ENCODE results near the gene SYNE1. TPM values are rescaled to one million over a fixed set of nuclear protein-coding genes. Genes with fewer than 3 reads are reported as not detected.

SYNE1 gene
- total and polyA plus RNA-seq, 2 of the 8 experiments (the other 6 are each of a cell fraction or from before 2014, with no cell fraction given): 2.8 to 5.5 TPM

DNA sequence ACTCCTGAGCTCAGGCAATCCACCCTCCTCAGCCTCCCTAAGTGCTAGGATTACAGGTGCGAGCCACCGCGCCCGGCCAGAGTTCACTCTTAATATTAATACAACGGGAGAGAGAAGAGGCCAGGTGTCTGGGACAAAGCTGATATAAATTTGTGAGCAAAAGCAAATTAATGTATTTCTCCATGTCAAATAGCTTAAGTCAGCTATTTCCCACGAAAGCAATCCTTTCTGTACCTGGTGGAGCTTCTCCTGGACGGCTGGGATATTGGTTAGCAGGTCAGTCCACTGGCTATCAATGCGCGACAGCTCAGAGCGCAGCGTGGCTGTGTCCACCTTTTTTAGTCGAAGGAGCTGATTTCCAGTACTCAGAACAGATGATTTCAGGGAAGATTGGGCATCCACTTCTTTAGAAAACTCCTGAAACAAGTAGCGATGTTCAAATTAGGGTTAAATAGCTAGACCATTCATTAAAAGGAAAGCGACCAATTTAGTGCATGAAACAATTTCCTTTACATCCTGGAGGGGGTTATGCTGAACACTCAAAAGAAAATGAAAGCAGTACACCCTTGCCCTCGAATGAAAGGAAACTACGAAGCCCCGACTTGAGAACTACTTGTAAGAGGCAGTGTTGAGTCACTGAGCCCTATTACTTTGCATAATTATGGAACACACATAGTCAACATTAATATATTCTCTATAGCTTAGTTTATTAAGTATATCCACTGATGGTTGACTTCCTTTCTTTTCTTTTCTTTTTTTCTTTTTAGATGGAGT lies 403.4 kb downstream of the SYNE1 start:
- no peak overlapping the region for H3K23ac ChIP-seq (ENCODE audit: insufficient read length)
- no peaks in the 10 kb centered on the region for H3K79me2 ChIP-seq (ENCODE audit: control insufficient read depth in 1 of 2, insufficient read depth in 2 of 2, low read length in 2 of 2)
- H3K79me1 ChIP-seq (ENCODE audit: low read depth, low read length): no peaks in the 10 kb centered on the region
- no peaks in the 10 kb centered on the region for H4K20me1 ChIP-seq (replicated peaks in 1 of 2; ENCODE audit: control insufficient read depth in 1 of 2, insufficient read depth in 2 of 2, low read length in 2 of 2)
- CTCF ChIA-PET (ENCODE audit: partially characterized antibody): interaction anchor here (0.6 to 2.1 kb wide), 9 partner anchors 12 to 228 kb away, joined by 3 to 5 read pairs (median 3); no protein-coding TSS in a partner anchor
- H2BK20ac ChIP-seq (ENCODE audit: low read length): no peak overlapping the region
- no peaks in the 10 kb centered on the region for H3K23me2 ChIP-seq (ENCODE audit: low read depth, low read length)
- H3K4me2 ChIP-seq (ENCODE audit: insufficient read depth in 1 of 2, low read depth in 2 of 2, low read length in 2 of 2): no peak overlapping the region
- H3K36me3 ChIP-seq (ENCODE audit: control insufficient read depth in 2 of 4, insufficient read depth in 4 of 4, low read length in 3 of 4): no peaks in the 10 kb centered on the region
- no peak overlapping the region for H4K91ac ChIP-seq (replicated peaks; ENCODE audit: insufficient read length, low read length)
- no peaks in the 10 kb centered on the region for H3K27me3 ChIP-seq (replicated peaks in 1 of 4; ENCODE audit: control insufficient read depth in 3 of 4, extremely low read depth in 1 of 4, insufficient read depth in 3 of 4, low read length in 3 of 4)
- no peak overlapping the region for H3K9ac ChIP-seq (replicated peaks in 1 of 4; ENCODE audit: extremely low read depth in 1 of 4, low read depth in 3 of 4, low read length in 3 of 4)
- H3K4me3 ChIP-seq (ENCODE audit: extremely low read depth in 1 of 4, insufficient read depth in 2 of 4, low read depth in 3 of 4, low read length in 4 of 4): no peak overlapping the region
- H2BK12ac ChIP-seq (ENCODE audit: low read depth, low read length): no peak overlapping the region
- H4K5ac ChIP-seq (ENCODE audit: insufficient read length, low read depth, low read length): no peak overlapping the region
- TF ChIP-seq SP1 (IDR thresholded peaks at IDR 0.05; ENCODE audit: low read depth, low read length) (no peak), KDM4A (IDR thresholded peaks at IDR 0.05; ENCODE audit: low read depth, low read length, severe bottlenecking) (no peak), KDM1A (IDR thresholded peaks at IDR 0.05; ENCODE audit: borderline replicate concordance, low read length) (no peak), BRCA1 (IDR thresholded peaks at IDR 0.05; ENCODE audit: low read depth, low read length) (no peak), CHD1 (IDR thresholded peaks at IDR 0.05; ENCODE audit: low read depth, low read length) (no peak), TAF1 (IDR thresholded peaks at IDR 0.05; ENCODE audit: low read depth, low read length) (no peak), SP4 (IDR thresholded peaks at IDR 0.05; ENCODE audit: low read length) (no peak)
- TF ChIP-seq, protein P1, sequence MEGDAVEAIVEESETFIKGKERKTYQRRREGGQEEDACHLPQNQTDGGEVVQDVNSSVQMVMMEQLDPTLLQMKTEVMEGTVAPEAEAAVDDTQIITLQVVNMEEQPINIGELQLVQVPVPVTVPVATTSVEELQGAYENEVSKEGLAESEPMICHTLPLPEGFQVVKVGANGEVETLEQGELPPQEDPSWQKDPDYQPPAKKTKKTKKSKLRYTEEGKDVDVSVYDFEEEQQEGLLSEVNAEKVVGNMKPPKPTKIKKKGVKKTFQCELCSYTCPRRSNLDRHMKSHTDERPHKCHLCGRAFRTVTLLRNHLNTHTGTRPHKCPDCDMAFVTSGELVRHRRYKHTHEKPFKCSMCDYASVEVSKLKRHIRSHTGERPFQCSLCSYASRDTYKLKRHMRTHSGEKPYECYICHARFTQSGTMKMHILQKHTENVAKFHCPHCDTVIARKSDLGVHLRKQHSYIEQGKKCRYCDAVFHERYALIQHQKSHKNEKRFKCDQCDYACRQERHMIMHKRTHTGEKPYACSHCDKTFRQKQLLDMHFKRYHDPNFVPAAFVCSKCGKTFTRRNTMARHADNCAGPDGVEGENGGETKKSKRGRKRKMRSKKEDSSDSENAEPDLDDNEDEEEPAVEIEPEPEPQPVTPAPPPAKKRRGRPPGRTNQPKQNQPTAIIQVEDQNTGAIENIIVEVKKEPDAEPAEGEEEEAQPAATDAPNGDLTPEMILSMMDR (IDR thresholded peaks at IDR 0.05; ENCODE audit: control extremely low read depth in 1 of 3, insufficient read depth in 1 of 3, low read depth in 1 of 3, low read length in 3 of 3): no peak
- H3K4me1 ChIP-seq (replicated peaks in 1 of 4; ENCODE audit: control insufficient read depth in 3 of 4, insufficient read depth in 4 of 4, low read length in 3 of 4): no peaks in the 10 kb centered on the region
- H2BK5ac ChIP-seq (ENCODE audit: low read depth, low read length): no peak overlapping the region
- H3K56ac ChIP-seq (replicated peaks; ENCODE audit: insufficient read length, low read depth, low read length): no peak overlapping the region
- no peak overlapping the region for H3K27ac ChIP-seq (ENCODE audit: low read depth, low read length)
- H2AFZ ChIP-seq (ENCODE audit: low read length): no peak overlapping the region
- H2BK120ac ChIP-seq (replicated peaks; ENCODE audit: low read depth, low read length): no peak overlapping the region
- FAIRE-seq: no peak
- no peak overlapping the region for H3K18ac ChIP-seq (ENCODE audit: extremely low read depth, low read length)
- 91% methylated on average over 17 of the region's 17 CpGs; no CpG with 5 or more reads in 1 of the 2 experiments for WGBS, 2 experiments (ENCODE audit: extremely low coverage in 1 of 2, insufficient coverage in 1 of 2, insufficient read length in 1 of 2, insufficient replicate concordance in 2 of 2, low coverage in 1 of 2, low lambda C conversion rate in 2 of 2, missing lambda C conversion rate in 1 of 2)
- no peak for DNase-seq (ENCODE audit: low read depth in 1 of 2, low spot score in 2 of 2)
- no peak overlapping the region for H4K8ac ChIP-seq (ENCODE audit: extremely low read depth, insufficient read depth, low read length)
- no peak overlapping the region for H2BK15ac ChIP-seq (ENCODE audit: low read length)
- H2AK5ac ChIP-seq (ENCODE audit: low read depth, low read length): no peak overlapping the region
- no peak overlapping the region for H3K4ac ChIP-seq (replicated peaks; ENCODE audit: insufficient read length, low read depth, low read length)
- H3K9me3 ChIP-seq (ENCODE audit: insufficient read depth in 2 of 2, low read depth in 1 of 2, low read length in 1 of 2): no peaks in the 10 kb centered on the region
- H3K14ac ChIP-seq (ENCODE audit: insufficient read length): no peak overlapping the region
- POLR2A ChIA-PET (ENCODE audit: partially characterized antibody): no interaction called here

Data from H1 (cell line).